ENCODE results near the gene SLC26A9. TPM values are rescaled to one million over a fixed set of nuclear protein-coding genes. Genes with fewer than 3 reads are reported as not detected.

Gene SLC26A9
- total and polyA plus RNA-seq, 2 experiments from 2014 or later = 1.0 to 4.0 TPM

DNA sequence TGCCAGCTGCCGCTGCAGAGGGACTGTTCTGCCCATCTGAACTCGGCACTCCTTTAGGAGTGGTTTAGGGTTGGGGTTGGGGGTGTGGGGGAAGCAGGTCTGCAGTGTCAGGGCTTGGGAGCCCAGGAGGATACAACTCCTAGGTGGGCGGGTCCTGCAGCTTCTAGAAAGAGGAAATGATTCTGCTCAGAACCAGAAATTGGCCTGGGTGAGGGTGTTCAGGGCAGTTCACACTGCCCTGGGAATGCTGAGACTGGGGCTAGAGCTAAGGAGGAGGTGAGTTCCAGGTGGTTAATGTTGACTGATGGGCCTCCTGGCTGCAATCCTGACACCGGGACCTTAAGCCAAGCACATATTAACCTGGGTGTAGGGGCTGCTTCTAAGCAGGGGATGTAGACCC is 4.8 kb upstream of the SLC26A9 start:
- no peak for DNase-seq (ENCODE audit: low read depth in 1 of 2, low spot score in 1 of 2)
- H3K4me1 ChIP-seq (ENCODE audit: low read depth) = peaks cover 7% of the 10 kb centered on the region
- H3K4me3 ChIP-seq = no peak overlapping the region
- H3K9me3 ChIP-seq (ENCODE audit: low read depth) = no peaks in the 10 kb centered on the region
- TF ChIP-seq, protein P1, sequence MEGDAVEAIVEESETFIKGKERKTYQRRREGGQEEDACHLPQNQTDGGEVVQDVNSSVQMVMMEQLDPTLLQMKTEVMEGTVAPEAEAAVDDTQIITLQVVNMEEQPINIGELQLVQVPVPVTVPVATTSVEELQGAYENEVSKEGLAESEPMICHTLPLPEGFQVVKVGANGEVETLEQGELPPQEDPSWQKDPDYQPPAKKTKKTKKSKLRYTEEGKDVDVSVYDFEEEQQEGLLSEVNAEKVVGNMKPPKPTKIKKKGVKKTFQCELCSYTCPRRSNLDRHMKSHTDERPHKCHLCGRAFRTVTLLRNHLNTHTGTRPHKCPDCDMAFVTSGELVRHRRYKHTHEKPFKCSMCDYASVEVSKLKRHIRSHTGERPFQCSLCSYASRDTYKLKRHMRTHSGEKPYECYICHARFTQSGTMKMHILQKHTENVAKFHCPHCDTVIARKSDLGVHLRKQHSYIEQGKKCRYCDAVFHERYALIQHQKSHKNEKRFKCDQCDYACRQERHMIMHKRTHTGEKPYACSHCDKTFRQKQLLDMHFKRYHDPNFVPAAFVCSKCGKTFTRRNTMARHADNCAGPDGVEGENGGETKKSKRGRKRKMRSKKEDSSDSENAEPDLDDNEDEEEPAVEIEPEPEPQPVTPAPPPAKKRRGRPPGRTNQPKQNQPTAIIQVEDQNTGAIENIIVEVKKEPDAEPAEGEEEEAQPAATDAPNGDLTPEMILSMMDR (IDR thresholded peaks at IDR 0.05; ENCODE audit: low read depth, low read length) = no peak
- no peak overlapping the region for H3K27ac ChIP-seq
- no peaks in the 10 kb centered on the region for H3K27me3 ChIP-seq
- no peaks in the 10 kb centered on the region for H3K36me3 ChIP-seq

DNA sequence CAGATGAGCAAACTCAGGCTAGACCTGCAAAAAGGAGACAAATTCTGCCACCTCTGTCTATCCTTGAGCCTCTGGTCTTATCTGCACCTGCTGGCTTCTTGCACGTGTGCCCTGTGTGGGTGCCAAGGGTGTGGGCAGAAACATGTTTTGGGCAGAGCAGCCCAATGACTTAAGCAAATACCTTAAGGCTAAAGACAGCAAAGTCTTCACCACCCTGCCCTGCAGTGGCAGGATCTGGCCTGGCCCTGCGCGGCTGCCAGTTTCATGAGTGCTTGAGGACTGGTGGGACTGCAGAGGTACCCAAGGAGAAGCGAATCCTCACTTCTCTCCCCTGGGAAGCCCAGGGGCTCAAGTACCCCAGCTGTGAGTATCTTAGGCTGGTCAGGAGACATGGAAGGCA is 3.8 kb upstream of the SLC26A9 start:
- H3K4me1 ChIP-seq (ENCODE audit: low read depth) = peaks cover 13% of the 10 kb centered on the region
- TF ChIP-seq, protein P1 (IDR thresholded peaks at IDR 0.05; ENCODE audit: low read depth, low read length) = no peak

GRCh38 chr1:205945069-205945468 is 1.8 kb upstream of the SLC26A9 start:
- Histone ChIP-seq H3K9me3 (ENCODE audit: low read depth) (no peaks in the 10 kb centered on the region), H3K27ac (no peak overlapping the region), H3K27me3 (no peaks in the 10 kb centered on the region), H3K4me1 (ENCODE audit: low read depth) (peaks cover 30% of the 10 kb centered on the region), H3K36me3 (no peaks in the 10 kb centered on the region), H3K4me3 (no peak overlapping the region)
- DNase-seq (ENCODE audit: low read depth in 1 of 2, low spot score in 1 of 2) = no peak
- TF ChIP-seq, protein P1 (IDR thresholded peaks at IDR 0.05; ENCODE audit: low read depth, low read length) = no peak

More for the DNA sequence above, 3.8 kb upstream of the SLC26A9 start:
- DNase-seq (ENCODE audit: low read depth in 1 of 2, low spot score in 1 of 2) = no peak
- Histone ChIP-seq H3K4me3 (no peak overlapping the region), H3K9me3 (ENCODE audit: low read depth) (no peaks in the 10 kb centered on the region), H3K36me3 (no peaks in the 10 kb centered on the region), H3K27me3 (no peaks in the 10 kb centered on the region), H3K27ac (no peak overlapping the region)

GRCh38 chr1:205944525-205944924 is 1.3 kb upstream of the SLC26A9 start:
- Histone ChIP-seq H3K4me1 (ENCODE audit: low read depth) (peaks cover 35% of the 10 kb centered on the region), H3K27ac (no peak overlapping the region), H3K4me3 (no peak overlapping the region), H3K36me3 (no peaks in the 10 kb centered on the region), H3K27me3 (no peaks in the 10 kb centered on the region), H3K9me3 (ENCODE audit: low read depth) (no peaks in the 10 kb centered on the region)
- TF ChIP-seq, protein P1 (IDR thresholded peaks at IDR 0.05; ENCODE audit: low read depth, low read length) = no peak
- DNase-seq (ENCODE audit: low read depth in 1 of 2, low spot score in 1 of 2) = no peak

- no peaks in the 10 kb centered on the region for H3K9me3 ChIP-seq (ENCODE audit: low read depth)
- H3K36me3 ChIP-seq = no peaks in the 10 kb centered on the region
- H3K27me3 ChIP-seq = no peaks in the 10 kb centered on the region
- no peak overlapping the region for H3K4me3 ChIP-seq
- H3K4me1 ChIP-seq (ENCODE audit: low read depth) = peaks cover 39% of the 10 kb centered on the region
- no peak for DNase-seq (ENCODE audit: low read depth in 1 of 2, low spot score in 1 of 2)
- TF ChIP-seq, protein P1 (IDR thresholded peaks at IDR 0.05; ENCODE audit: low read depth, low read length) = no peak
- no peak overlapping the region for H3K27ac ChIP-seq
Observed at GRCh38 chr1:205942631-205943159, 561 bp downstream of the SLC26A9 start.

Measured in cardiac muscle cell (in vitro differentiated cells and primary cell).